Stimulated activated CD4-positive, alpha-beta T cell treated with anti-CD3 and anti-CD28 coated beads, Interleukin-2, amount 100 ng/mL, for 48 hours (primary cell): ENCODE measurements around the gene VIPR2.
A peak's percentile ranks its signal among the peaks of the same experiment; 100 is the strongest.
"Not testable (repeated sequence)": the region's sequence is repeated elsewhere in the genome, so short reads cannot be mapped to it uniquely, and the experiment has no call there.

Experiments used
- DNase-seq, 2 donors: peaks; one replicate each; pipeline ENCODE4 v3.0.0-alpha.2; 2020

The VIPR2 gene, protein sequence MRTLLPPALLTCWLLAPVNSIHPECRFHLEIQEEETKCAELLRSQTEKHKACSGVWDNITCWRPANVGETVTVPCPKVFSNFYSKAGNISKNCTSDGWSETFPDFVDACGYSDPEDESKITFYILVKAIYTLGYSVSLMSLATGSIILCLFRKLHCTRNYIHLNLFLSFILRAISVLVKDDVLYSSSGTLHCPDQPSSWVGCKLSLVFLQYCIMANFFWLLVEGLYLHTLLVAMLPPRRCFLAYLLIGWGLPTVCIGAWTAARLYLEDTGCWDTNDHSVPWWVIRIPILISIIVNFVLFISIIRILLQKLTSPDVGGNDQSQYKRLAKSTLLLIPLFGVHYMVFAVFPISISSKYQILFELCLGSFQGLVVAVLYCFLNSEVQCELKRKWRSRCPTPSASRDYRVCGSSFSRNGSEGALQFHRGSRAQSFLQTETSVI

DNA sequence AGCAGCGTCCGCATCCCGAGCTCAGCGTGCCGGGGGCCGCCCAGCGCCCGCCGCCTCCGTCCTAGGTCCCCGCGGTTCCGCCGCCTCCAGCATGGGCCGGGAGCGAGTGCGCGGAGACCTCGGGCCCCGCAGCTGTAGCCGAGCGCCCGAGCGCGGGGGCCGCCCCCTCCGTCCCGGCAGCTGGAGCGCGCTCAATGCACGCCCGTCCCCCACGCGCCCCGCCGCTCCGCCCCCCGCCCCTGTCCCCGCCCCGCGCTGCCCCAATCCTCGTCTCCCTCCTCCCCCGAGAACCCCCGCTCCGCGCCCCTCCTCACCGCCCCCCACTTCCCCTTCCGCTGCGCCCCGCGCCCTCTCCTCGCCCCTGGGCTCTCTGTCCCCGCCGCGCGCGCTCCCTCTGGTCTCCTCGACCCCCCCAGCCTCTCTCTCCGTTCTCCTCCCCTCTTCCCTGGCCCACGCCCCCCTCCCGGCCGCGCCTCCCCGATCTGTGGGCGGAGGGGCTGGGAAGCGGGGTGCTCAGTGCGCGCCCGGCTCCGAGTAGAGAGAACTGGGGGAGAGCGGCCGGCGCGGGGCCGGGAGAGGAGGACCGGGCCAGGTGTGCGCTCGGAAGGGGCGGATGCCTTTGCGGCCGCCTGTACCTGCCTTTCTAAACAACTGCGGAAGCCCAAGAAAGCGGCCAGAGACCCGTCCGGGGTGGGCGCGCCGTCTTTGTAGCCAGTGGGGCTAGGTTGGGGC lies at the start of gene VIPR2:
Gene VIPR2, minus strand, starts transcription at position 110 of the 732 bp plus-strand sequence. Its CDS starts 96 bp downstream, at position 14.
- DNase-seq, result peak in 1 of 2 donors; percentile 15

- no peak for DNase-seq
Measured at GRCh38 chr7:159193543-159194090, 49.0 kb upstream of the VIPR2 start.

DNA sequence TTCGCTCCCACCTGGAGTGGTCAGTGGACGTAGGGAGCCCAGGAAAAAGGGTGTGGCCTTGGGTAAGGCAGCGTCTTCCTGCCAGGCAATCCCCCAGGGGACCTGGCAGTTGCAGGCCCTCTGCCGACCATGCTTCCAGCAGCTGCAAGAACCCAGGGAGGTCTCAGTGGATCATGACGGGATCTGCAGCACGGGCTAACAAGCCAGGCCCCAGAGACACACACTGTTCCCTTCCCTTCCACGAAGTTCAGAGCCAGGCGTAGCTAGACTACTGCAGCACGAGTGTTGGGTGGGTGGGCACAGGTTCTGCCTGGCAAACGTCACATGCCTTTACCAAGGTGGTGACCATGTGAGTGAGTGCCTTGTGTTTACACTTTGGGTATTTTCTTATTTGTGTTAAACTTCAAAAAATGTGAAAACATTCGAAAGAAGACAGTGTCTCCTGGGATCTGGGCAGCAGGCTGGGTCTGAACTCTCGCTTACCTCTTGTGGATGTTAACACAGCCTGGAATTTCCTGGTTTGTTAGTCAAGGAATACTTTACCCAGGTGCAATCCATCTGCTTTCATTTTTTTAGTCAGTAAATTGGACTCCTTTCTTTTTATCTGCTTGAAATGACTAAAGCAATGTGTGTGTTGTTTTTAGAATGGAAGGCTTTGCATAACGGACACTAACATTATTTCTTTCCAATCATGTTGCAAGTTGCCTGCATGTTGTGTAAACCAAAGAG lies 48.2 kb upstream of the VIPR2 start:
- no peak for DNase-seq

DNA sequence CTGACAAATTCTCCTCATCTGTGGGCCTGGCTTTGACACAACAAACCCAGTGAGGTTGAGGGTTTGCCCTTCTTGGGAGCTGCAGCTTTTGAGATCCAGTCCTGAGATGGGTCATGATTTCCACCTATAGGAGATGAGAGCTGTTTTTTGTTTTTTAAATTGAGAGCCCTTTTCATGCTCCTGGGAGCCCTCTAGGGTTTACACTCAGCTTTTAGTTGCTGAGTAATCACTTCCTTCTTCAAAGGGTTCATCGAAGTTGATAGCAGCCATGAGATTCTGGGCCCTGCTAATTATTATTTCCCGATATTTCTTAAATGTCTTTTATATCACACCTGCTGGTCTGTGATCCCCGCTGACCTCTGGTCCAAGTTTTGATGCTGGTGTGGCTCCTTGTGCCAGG lies 47.3 kb upstream of the VIPR2 start:
- no peak for DNase-seq

DNA sequence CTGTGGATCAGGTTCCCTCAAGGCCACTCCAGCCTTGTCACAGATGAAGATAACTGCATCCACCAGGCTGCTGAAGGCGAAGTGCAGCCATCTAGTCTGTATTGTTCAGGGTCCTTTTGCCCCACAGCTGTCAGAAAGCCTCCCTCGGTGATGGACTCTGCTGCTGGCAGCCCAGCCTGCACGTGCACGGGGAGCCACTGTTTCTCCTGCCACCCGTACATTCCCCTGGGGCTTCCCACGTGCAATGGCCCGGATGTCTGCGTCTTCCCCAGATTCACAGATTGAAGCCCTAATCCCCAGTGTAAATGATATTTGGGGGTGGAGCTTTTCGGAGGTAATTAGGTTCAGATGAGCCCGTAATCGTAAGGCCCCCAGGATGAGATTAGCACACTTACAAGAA lies 46.6 kb upstream of the VIPR2 start:
- no peak for DNase-seq

DNA sequence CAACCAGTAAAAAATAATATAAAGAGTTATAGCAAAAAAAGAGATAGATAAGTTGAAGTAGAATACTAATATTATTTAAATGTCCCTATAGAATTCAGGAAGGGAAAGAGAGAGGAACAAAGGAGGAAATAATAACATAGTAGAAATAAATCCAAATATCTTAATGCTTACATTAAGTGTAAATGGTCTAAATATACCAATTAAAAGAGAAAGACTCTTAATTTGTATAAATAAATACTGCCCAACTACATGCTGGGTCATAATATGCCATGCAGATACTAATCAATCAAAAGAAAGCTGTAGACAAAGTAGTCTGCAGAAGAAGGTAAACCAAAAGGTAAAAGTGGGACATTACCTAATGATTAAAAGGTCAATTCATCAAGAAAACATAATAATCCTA lies 43.3 kb upstream of the VIPR2 start:
- no peak for DNase-seq

DNA sequence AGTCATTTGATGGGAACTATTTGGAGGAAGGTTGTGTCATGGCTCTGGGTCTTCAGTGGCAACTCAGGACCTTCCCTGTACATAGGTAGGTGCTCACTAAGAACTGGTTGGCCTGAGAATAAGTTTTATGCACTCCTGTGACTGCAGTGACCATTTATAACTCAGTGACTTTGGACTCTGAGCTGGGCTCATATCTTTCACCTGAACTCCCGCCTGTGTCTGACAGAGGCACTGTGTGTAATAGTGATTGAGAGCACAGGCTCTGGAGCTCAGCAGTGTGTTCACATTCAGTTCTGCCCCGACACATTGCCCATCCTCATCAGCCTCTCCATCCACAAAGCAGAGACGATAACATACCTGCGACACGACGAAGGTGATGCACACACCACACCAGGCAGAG lies 34.6 kb upstream of the VIPR2 start:
- no peak for DNase-seq

- DNase-seq, result no peak
Measured at GRCh38 chr7:159177284-159177953, 32.8 kb upstream of the VIPR2 start.

- no peak for DNase-seq
Measured at GRCh38 chr7:159175792-159176191, 31.1 kb upstream of the VIPR2 start.

- DNase-seq, result not testable (repeated sequence)
Measured at GRCh38 chr7:159175100-159175499, 30.4 kb upstream of the VIPR2 start.

DNA sequence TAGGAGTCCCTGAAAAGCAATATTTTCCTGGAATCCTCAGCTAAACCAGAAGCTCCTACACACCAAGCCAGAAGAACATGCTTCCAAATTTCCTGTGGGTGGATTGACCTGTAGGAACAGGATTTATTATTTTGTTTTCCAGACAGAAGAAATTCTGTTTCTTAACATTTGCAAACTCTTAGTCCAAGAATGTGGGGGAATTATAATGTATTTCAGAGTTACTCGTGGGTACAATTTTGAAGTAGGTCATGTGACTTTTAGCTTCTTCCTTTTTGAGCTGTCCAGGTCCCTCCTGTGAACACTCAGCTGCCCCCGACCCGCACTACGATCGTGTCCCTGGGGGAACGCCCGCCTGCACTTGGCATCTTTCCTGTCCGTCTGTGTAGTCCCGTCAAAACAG lies 27.7 kb upstream of the VIPR2 start:
- no peak for DNase-seq

- DNase-seq, result no peak
Measured at GRCh38 chr7:159169391-159169790, 24.7 kb upstream of the VIPR2 start.

DNA sequence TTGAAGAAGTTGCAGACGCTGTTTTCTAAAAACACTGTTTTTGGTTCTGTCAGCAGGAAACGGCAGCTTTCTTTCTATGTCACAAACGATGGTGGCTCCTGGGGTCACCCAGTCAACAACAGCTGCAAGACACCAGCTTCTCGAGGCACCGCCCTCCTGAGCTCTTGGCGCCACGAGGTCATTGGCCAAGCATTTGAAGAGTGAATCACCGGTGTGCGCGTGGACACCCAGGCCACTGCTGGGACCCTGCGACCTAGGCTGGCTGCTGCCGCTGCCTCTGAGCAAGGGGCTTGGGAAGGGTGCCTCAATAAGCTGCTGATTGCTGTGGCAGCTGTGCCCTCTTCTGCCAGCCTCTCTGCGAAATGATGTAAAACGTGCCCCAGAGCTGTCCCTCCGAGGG lies 22.5 kb upstream of the VIPR2 start:
- no peak for DNase-seq

- DNase-seq, result no peak
Measured at GRCh38 chr7:159166530-159166929, 21.9 kb upstream of the VIPR2 start.

GRCh38 chr7:159165352-159165751 lies 20.7 kb upstream of the VIPR2 start:
- DNase-seq, result no peak

GRCh38 chr7:159163703-159164301 lies 19.1 kb upstream of the VIPR2 start:
- DNase-seq, result not testable (repeated sequence)

DNA sequence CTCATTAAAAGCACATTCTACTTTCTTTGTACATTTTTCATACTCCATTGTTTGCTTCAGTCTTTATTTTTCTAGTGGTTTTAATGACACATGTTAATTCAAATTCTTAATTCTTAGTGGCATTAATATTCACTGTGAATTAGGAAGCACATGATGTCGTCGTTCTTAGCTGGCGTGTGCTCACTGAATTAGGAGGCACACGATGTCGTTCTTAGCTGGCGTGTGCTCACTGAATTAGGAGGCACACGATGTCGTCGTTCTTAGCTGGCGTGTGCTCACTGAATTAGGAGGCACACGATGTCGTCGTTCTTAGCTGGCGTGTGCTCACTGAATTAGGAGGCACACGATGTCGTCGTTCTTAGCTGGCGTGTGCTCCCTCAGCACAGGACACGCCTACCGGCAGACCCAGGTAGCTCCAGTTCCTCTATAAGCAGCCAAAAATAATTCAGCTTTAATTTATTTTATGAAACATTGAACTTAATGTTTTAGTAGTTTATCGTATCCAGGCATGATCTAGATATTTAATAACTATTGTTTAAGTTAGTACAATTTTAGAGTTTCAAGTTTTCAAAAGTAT lies 17.5 kb upstream of the VIPR2 start:
- not testable (repeated sequence) for DNase-seq

- DNase-seq, result no peak
Measured at GRCh38 chr7:159160450-159160849, 15.8 kb upstream of the VIPR2 start.

DNA sequence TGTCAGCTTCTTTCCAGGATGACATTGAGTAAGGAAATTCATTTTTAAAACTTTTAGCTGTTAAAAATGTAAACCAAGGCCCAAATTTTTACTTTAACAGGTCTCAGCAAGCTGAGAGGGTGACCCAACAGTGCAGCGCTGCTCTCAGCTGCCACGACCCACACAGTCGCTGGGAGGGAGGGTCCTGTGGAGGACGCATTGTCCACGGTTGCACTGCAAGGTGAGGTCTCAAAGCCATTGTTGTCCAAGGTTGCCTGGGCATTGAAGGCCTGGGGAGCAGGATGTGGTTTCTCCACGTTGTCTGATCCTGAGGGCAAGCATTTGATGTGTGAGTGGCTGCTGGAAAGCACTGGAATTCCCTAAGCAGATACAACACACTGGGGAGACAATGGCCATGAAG lies 15.1 kb upstream of the VIPR2 start:
- no peak for DNase-seq

DNA sequence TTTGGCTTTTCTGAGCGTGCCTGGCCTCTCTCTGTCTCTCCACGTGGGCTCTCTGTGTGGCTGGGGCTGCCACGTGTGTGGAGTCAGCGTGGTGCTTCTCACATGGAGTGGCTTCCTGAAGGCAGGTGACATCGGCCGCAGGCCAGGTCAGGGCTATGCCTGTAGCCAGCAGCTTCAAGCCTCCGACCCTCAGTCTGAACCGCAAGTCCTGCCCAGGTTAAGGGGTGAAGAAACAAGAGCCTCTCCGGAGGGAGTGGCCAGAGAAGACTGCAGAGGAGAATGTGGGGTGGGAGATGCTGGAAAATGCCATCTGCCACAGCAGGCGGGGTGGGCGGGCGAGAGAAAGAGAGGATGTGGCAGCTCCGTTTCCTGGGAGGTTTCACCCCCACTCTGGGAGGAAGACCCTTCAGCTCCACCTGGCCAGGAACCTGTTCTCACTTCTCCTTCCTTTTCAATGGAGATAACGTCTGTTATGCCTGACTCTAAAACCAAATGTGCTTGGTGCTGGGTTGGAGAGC lies 14.3 kb upstream of the VIPR2 start:
- no peak for DNase-seq

GRCh38 chr7:159158125-159158887 lies 13.6 kb upstream of the VIPR2 start:
- DNase-seq, result no peak
